ENCODE results near the gene DRICH1. TPM values are rescaled to one million over a fixed set of nuclear protein-coding genes. Genes with fewer than 3 reads are reported as not detected.

The DRICH1 gene
- total and polyA plus RNA-seq, 2 of the 8 experiments (the other 6 are each of a cell fraction or from before 2014, with no cell fraction given) = 0.21 to 0.28 TPM

GRCh38 chr22:23575601-23576000, 56.5 kb downstream of the DRICH1 start:
- Histone ChIP-seq H2BK12ac (ENCODE audit: low read depth, low read length) (no peak overlapping the region), H3K4me2 (ENCODE audit: insufficient read depth in 1 of 2, low read depth in 2 of 2, low read length in 2 of 2) (no peak overlapping the region), H3K9ac (replicated peaks in 1 of 4; ENCODE audit: extremely low read depth in 1 of 4, low read depth in 3 of 4, low read length in 3 of 4) (no peak overlapping the region), H3K4ac (replicated peaks; ENCODE audit: insufficient read length, low read depth, low read length) (no peak overlapping the region), H2BK5ac (ENCODE audit: low read depth, low read length) (no peak overlapping the region), H3K23me2 (ENCODE audit: low read depth, low read length) (no peaks in the 10 kb centered on the region; the same call in 1 of the 2 replicates), H2BK120ac (replicated peaks; ENCODE audit: low read depth, low read length) (no peak overlapping the region), H3K27me3 (replicated peaks in 1 of 4; ENCODE audit: control insufficient read depth in 3 of 4, extremely low read depth in 1 of 4, insufficient read depth in 3 of 4, low read length in 3 of 4) (no peaks in the 10 kb centered on the region; a peak in 1 of 7 replicates), H3K56ac (replicated peaks; ENCODE audit: insufficient read length, low read depth, low read length) (no peak overlapping the region), H3K14ac (ENCODE audit: insufficient read length) (no peak overlapping the region), H3K36me3 (ENCODE audit: control insufficient read depth in 2 of 4, insufficient read depth in 4 of 4, low read length in 3 of 4) (no peaks in the 10 kb centered on the region), H2BK20ac (ENCODE audit: low read length) (no peak overlapping the region), H3K23ac (ENCODE audit: insufficient read length) (no peak overlapping the region), H3K18ac (ENCODE audit: extremely low read depth, low read length) (no peak overlapping the region), H3K4me1 (replicated peaks in 1 of 4; ENCODE audit: control insufficient read depth in 3 of 4, insufficient read depth in 4 of 4, low read length in 3 of 4) (no peaks in the 10 kb centered on the region), H3K27ac (ENCODE audit: low read depth, low read length) (no peak overlapping the region), H4K91ac (replicated peaks; ENCODE audit: insufficient read length, low read length) (no peak overlapping the region), H2AK5ac (ENCODE audit: low read depth, low read length) (no peak overlapping the region), H2AFZ (ENCODE audit: low read length) (no peak overlapping the region), H4K5ac (ENCODE audit: insufficient read length, low read depth, low read length) (no peak overlapping the region), H3K79me2 (ENCODE audit: control insufficient read depth in 1 of 2, insufficient read depth in 2 of 2, low read length in 2 of 2) (no peaks in the 10 kb centered on the region), H2BK15ac (ENCODE audit: low read length) (no peak overlapping the region), H3K4me3 (ENCODE audit: extremely low read depth in 1 of 4, insufficient read depth in 2 of 4, low read depth in 3 of 4, low read length in 4 of 4) (no peak overlapping the region), H4K8ac (ENCODE audit: extremely low read depth, insufficient read depth, low read length) (no peak overlapping the region; the same call in 1 of the 2 replicates), H3K79me1 (ENCODE audit: low read depth, low read length) (no peaks in the 10 kb centered on the region), H3K9me3 (ENCODE audit: insufficient read depth in 2 of 2, low read depth in 1 of 2, low read length in 1 of 2) (no peaks in the 10 kb centered on the region), H4K20me1 (replicated peaks in 1 of 2; ENCODE audit: control insufficient read depth in 1 of 2, insufficient read depth in 2 of 2, low read length in 2 of 2) (no peaks in the 10 kb centered on the region)
- POLR2A ChIA-PET (ENCODE audit: partially characterized antibody) = no interaction called here
- FAIRE-seq (no peak), DNase-seq (ENCODE audit: low read depth in 1 of 2, low spot score in 2 of 2) (no peak)
- CTCF ChIA-PET (ENCODE audit: partially characterized antibody) = interaction anchor here (1.4 kb wide), 1 partner anchor 13 kb away, joined by 3 read pairs; no protein-coding TSS in a partner anchor
- no peak for TF ChIP-seq RXRA (IDR thresholded peaks at IDR 0.05; ENCODE audit: insufficient read depth, low read depth, low read length)
- no peak for TF ChIP-seq JUN (IDR thresholded peaks at IDR 0.05; ENCODE audit: low read depth, low read length)
- TF ChIP-seq POLR2AphosphoS5 (IDR thresholded peaks at IDR 0.05; ENCODE audit: low read depth, low read length) = no peak
- no peak for TF ChIP-seq MAX (IDR thresholded peaks at IDR 0.05)
- no peak for TF ChIP-seq BRCA1 (IDR thresholded peaks at IDR 0.05; ENCODE audit: low read depth, low read length)
- no peak for TF ChIP-seq KDM1A (IDR thresholded peaks at IDR 0.05; ENCODE audit: borderline replicate concordance, low read length)
- TF ChIP-seq SAP30 (IDR thresholded peaks at IDR 0.05; ENCODE audit: insufficient read depth, insufficient replicate concordance, low read length) = no peak
- TF ChIP-seq EGR1 (IDR thresholded peaks at IDR 0.05; ENCODE audit: borderline replicate concordance, low read depth, low read length) = no peak
- no peak for TF ChIP-seq SRF (IDR thresholded peaks at IDR 0.05; ENCODE audit: low read depth, low read length)
- TF ChIP-seq E2F6 (IDR thresholded peaks at IDR 0.05) = no peak
- WGBS, 2 experiments (ENCODE audit: extremely low coverage in 1 of 2, insufficient coverage in 1 of 2, insufficient read length in 1 of 2, insufficient replicate concordance in 2 of 2, low coverage in 1 of 2, low lambda C conversion rate in 2 of 2, missing lambda C conversion rate in 1 of 2) = 89% methylated on average over 4 of the region's 4 CpGs; no CpG with 5 or more reads in 1 of the 2 experiments

Data from H1 (cell line).